Ishikawa (cell line): ENCODE results near the gene NUDT5.

Experiments used
- CEBPB ChIP-seq: IDR thresholded peaks from 2 replicates; pipeline ENCODE4 v1.6.1; 2012
- CREB1 ChIP-seq: IDR thresholded peaks from 2 replicates; pipeline ENCODE4 v1.6.1; 2012; ENCODE audit warnings: low read depth
- EGR1 ChIP-seq: IDR thresholded peaks from 2 replicates; pipeline ENCODE4 v1.6.1; 2012
- EP300 ChIP-seq: IDR thresholded peaks from 2 replicates; pipeline ENCODE4 v1.6.1; 2012; ENCODE audit warnings: borderline replicate concordance
- FOXM1 ChIP-seq: IDR thresholded peaks from 2 replicates; pipeline ENCODE4 v1.6.1; 2012; ENCODE audit warnings: low read depth, borderline replicate concordance
- MAX ChIP-seq: IDR thresholded peaks from 2 replicates; pipeline ENCODE4 v1.6.1; 2012
- NFIC ChIP-seq: IDR thresholded peaks from 2 replicates; pipeline ENCODE4 v1.6.1; 2012
- RAD21 ChIP-seq: IDR thresholded peaks from 2 replicates; pipeline ENCODE4 v1.6.1; 2012; ENCODE audit warnings: low read depth
- REST ChIP-seq: IDR thresholded peaks from 2 replicates; pipeline ENCODE4 v1.6.1; 2012; ENCODE audit warnings: low read depth, mild to moderate bottlenecking
- TAF1 ChIP-seq: IDR thresholded peaks from 2 replicates; pipeline ENCODE4 v1.6.1; 2012; ENCODE audit warnings: low read depth, mild to moderate bottlenecking
- TCF12 ChIP-seq: IDR thresholded peaks from 2 replicates; pipeline ENCODE4 v1.6.1; 2012; ENCODE audit warnings: low read depth
- TEAD4 ChIP-seq: IDR thresholded peaks from 2 replicates; pipeline ENCODE4 v1.6.1; 2012
- YY1 ChIP-seq: IDR thresholded peaks from 2 replicates; pipeline ENCODE4 v1.6.1; 2012; ENCODE audit warnings: low read depth
- ZBTB7A ChIP-seq: IDR thresholded peaks from 2 replicates; pipeline ENCODE4 v1.6.1; 2012; ENCODE audit warnings: low read depth
- TF ChIP-seq, protein P1 (sequence below): IDR thresholded peaks from 2 replicates; pipeline ENCODE4 v1.6.1; 2012

NUDT5 gene

DNA sequence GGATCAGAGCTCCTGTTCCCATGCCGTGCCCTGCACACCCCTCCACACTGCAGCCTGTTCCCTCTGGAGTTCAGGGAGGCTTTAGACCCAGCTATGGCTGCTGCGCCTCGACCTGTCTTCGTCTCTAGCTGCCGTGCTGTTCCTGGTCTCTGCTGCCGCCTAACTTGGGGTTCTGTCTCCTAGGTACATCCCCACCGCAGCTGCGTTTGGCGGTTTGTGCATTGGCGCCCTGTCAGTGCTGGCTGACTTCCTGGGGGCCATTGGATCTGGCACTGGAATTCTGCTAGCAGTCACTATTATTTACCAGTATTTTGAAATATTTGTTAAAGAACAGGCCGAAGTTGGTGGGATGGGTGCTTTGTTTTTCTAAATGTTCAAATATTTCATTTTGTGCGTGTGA lies 31.6 kb downstream of the NUDT5 start:
- TF ChIP-seq REST (no peak), EP300 (no peak), FOXM1 (no peak), NFIC (no peak)

GRCh38 chr10:12162927-12163326 lies 32.8 kb downstream of the NUDT5 start:
- TF ChIP-seq YY1 (no peak), MAX (no peak), RAD21 (no peak), TCF12 (no peak), FOXM1 (no peak), CEBPB (no peak), TAF1 (no peak), EP300 (no peak), TEAD4 (no peak), EGR1 (no peak), ZBTB7A (no peak), REST (no peak), NFIC (no peak), CREB1 (no peak)
- TF ChIP-seq, protein P1, sequence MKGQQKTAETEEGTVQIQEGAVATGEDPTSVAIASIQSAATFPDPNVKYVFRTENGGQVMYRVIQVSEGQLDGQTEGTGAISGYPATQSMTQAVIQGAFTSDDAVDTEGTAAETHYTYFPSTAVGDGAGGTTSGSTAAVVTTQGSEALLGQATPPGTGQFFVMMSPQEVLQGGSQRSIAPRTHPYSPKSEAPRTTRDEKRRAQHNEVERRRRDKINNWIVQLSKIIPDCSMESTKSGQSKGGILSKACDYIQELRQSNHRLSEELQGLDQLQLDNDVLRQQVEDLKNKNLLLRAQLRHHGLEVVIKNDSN = no peak

DNA sequence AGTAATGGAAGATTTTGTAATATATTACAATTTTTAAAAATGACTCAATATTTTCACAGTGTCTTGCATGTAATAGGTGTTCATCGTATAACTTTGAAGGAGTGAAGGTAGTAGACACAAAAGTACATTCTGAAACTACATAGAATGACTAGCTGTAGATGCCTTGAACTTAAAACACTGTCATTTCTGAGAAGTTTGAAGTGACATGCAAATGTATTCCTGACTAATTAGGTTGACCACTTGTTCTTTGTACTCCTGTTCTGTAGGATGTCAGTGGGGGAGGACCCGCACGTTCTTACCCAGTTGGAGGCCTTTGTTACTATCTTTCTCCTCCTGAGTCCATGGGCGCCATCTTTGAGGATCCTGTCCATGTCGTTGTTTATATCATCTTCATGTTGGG lies 35.0 kb downstream of the NUDT5 start:
- no peak for TF ChIP-seq TCF12
- no peak for TF ChIP-seq EGR1
- TF ChIP-seq CREB1 = no peak
- TF ChIP-seq MAX = no peak
- TF ChIP-seq YY1 = no peak
- TF ChIP-seq ZBTB7A = no peak
- TF ChIP-seq TEAD4 = no peak
- no peak for TF ChIP-seq TAF1
- TF ChIP-seq CEBPB = no peak
- no peak for TF ChIP-seq FOXM1
- no peak for TF ChIP-seq RAD21
- TF ChIP-seq, protein P1 = no peak
- TF ChIP-seq EP300 = no peak

- TF ChIP-seq TCF12 = no peak
Observed at GRCh38 chr10:12158111-12158510, 37.6 kb downstream of the NUDT5 start.

DNA sequence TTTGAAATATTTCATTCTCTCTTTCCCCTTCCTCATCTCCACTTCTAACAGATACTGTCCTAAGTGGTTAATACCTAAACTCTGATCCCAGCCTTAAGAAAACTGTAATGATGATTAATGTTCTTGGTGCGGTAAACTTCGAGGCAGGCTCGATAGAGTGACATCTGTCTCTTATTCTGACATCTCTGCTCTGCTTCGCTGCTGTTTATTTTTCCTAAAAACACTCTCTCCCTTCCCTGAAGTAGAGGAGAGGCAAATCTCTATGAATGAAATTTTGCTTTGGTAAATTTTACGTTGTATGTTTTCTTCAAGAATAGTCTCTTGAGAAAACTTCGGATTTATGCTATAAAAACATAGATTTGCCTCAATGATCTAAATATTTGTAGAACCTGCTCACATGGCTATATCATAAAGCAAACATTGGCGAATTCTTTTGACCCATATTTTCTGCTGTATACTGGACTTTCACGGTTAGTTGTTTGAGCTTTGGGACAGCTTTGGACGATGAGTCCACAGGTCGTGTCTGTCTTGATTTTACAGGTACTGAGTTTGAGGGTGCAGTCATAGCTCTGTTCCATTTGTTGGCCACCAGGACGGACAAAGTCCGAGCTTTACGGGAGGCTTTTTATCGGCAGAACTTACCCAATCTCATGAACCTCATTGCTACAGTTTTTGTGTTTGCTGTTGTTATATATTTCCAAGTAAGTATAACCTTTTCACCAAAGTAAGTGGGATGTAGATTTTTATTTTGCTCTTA lies 39.1 kb downstream of the NUDT5 start:
- TF ChIP-seq TCF12 (no peak), EP300 (no peak), RAD21 (no peak), NFIC (no peak), TAF1 (no peak), MAX (no peak), REST (no peak), CREB1 (no peak), TEAD4 (no peak), YY1 (no peak), EGR1 (no peak), FOXM1 (no peak), ZBTB7A (no peak), CEBPB (no peak)
- TF ChIP-seq, protein P1 = no peak
